NCI-H526 (cell line): ENCODE results near the gene ABLIM3.
A peak's percentile ranks its signal among the peaks of the same experiment; 100 is the strongest.

Experiments
- DNase-seq, 2 experiments: peaks; one replicate each; lab custom pipeline; 2025; lab: John Stamatoyannopoulos, UW

ABLIM3 gene

GRCh38 chr5:149141224-149141956 is at the start of gene ABLIM3:
ABLIM3 (plus strand) TSS chr5:149141493; CDS start chr5:149142096, 603 bp downstream.
- DNase-seq = peak; percentile 18 to 65

- no peak for DNase-seq
These were observed 47.7 kb upstream of the ABLIM3 start for GRCh38 chr5:149093625-149094024.

- DNase-seq = no peak
These were observed 46.3 kb upstream of the ABLIM3 start for GRCh38 chr5:149094996-149095395.

- no peak for DNase-seq
These were observed 41.4 kb upstream of the ABLIM3 start for GRCh38 chr5:149099920-149100319.

- no peak for DNase-seq
These were observed 41.0 kb upstream of the ABLIM3 start for GRCh38 chr5:149100331-149100730.

GRCh38 chr5:149108651-149109280 is 32.5 kb upstream of the ABLIM3 start:
- DNase-seq = no peak

- no peak for DNase-seq
These were observed 30.9 kb upstream of the ABLIM3 start for GRCh38 chr5:149110406-149110805.

GRCh38 chr5:149113669-149114068 is 27.6 kb upstream of the ABLIM3 start:
- no peak for DNase-seq

- peak; percentile 41 to 74 for DNase-seq
These were observed 26.6 kb upstream of the ABLIM3 start for GRCh38 chr5:149114403-149115312.

GRCh38 chr5:149117970-149118369 is 23.3 kb upstream of the ABLIM3 start:
- DNase-seq = no peak

- no peak for DNase-seq
These were observed 22.8 kb upstream of the ABLIM3 start for GRCh38 chr5:149118463-149118862.

- DNase-seq = no peak
These were observed 20.1 kb upstream of the ABLIM3 start for GRCh38 chr5:149121145-149121544.

- DNase-seq = no peak
These were observed 18.1 kb upstream of the ABLIM3 start for GRCh38 chr5:149123211-149123610.

GRCh38 chr5:149125386-149125891 is 15.9 kb upstream of the ABLIM3 start:
- peak; percentile 5 to 61 for DNase-seq

GRCh38 chr5:149126906-149127305 is 14.4 kb upstream of the ABLIM3 start:
- DNase-seq = no peak

- no peak for DNase-seq
These were observed 13.8 kb upstream of the ABLIM3 start for GRCh38 chr5:149127394-149127955.

- peak in 1 of 2 experiments; percentile 47 for DNase-seq
These were observed 13.0 kb upstream of the ABLIM3 start for GRCh38 chr5:149128023-149128875.

- no peak for DNase-seq
These were observed 12.1 kb upstream of the ABLIM3 start for GRCh38 chr5:149129181-149129580.

GRCh38 chr5:149130121-149130914 is 11.0 kb upstream of the ABLIM3 start:
- no peak for DNase-seq

- DNase-seq = no peak
These were observed 8.8 kb upstream of the ABLIM3 start for GRCh38 chr5:149132474-149132873.
